HT-29 (cell line): Measurements from ENCODE around the gene GRN. TPM values are rescaled to one million over a fixed set of nuclear protein-coding genes. Genes with fewer than 3 reads are reported as not detected.
"Not testable (repeated sequence)": the region's sequence is repeated elsewhere in the genome, so short reads cannot be mapped to it uniquely, and the experiment has no call there.

Source experiments
- DNase-seq: peaks from one replicate; pipeline ENCODE4 v3.0.0-alpha.2; 2015; ENCODE audit warnings: low spot score
- total RNA-seq: library from RNA; depleted of rRNA; stranded (reverse); fragments of >200 nt; shearing (Covaris generic); gene quantifications from 2 replicates; pipeline ENCODE4 v1.2.3, GENCODE V29; 2014

Gene GRN
- total RNA-seq, 1 experiment from 2014 or later: 637 TPM

DNA sequence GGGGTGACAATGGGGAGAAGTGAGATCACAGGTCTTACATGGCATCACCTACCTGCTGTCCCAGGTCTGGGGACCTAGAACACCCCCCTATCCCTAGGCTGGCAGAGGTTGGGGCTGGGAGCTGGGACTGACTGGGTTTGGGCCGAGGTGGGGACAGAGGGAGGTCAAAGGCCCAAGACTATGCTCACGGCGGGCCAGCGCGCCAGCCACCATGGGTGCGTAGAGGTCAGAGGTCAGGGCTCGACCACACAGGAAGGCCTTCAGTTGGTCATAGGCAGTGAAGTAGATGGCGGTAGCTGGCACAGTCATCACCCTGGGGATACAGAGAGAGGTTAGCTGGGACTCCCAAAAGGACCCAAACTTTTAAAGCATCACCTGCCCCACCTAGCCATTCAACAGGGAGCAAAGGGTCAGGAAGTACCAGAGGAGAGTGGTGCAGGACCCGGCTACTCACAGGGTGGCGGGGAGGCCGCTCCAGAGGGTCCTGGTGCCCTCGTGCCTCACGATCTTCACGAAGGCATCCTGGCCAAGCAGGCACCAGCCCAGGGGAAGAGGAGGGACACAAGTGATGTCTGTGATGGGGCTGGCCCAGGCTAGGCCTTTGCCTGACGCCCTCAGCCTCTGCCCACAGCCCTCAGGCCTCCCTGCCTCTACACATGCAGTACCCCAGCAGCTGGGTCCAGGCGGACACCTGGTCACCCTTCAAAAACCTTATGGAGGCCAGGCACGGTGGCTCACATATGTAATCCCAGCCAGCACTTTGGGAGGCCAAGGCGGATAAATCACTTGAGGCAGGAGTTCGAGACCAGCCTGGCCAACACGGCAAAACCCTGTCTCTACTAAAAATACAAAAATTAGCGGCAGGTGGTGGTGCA, 23.6 kb upstream of the GRN start:
- no peak for DNase-seq

DNA sequence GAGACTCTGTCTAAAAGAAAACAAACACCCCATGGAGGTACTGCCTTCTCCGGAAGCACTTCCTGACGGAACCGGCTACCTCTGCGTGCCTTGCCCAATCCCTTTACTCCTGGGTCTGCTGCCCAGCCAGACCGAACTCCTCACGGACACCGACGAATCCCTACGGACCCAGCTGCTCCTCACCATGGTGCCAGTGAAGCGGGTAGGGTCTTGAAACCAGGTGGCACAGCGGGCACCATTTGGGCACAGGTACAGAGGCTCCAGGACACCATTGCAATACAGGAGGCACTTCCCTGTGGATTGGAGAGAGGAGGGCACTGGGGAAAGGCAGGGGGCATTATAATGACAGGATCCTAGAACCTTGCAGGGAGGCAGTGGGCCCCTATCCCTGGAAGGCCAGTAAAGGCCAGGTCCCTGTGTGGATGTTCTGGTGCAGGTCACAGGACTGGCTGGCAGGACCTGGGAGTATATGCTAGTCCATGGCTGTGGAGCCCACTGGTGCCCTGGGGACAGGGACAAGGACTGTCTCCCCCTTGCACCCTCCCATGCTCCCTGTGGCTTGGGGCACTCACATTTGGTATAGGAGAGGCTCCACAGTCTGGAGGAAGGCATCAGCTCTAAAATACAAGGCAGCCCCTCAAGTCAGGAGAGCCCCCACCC, 22.7 kb upstream of the GRN start:
- no peak for DNase-seq

DNA sequence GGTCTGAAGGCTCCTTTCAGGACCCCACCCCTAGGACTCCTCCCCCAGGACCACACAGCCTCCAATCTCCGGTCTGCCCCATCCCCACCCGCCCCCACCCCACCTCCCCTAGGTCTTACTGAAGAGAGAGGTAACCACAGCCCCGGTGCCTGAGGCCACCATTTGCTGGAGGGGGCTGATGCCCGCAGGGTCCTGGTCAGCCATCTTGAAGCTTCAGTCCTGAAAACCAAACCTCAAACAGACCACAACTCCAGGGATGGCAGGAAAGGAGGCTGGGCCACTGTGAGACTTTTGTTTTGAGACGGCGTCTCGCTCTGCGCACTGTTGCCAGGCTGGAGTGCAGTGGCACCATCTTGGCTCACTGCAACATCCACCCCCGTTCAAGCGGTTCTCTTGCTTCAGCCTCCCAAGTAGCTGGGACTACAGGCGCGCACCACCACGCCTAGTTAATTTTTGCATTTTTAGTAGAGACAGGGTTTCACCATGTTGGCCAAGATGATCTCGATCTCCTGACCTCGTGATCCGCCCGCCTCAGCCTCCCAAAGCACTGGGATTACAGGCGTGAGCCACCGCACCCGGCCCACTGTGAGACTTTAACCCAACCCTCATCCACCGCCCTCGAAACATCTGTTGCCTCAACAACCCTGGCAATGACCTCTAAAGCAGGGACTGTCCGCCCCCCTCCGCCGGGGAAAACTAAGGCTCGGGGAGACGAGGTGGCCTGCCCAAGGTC, 21.6 kb upstream of the GRN start:
- DNase-seq: no peak

DNA sequence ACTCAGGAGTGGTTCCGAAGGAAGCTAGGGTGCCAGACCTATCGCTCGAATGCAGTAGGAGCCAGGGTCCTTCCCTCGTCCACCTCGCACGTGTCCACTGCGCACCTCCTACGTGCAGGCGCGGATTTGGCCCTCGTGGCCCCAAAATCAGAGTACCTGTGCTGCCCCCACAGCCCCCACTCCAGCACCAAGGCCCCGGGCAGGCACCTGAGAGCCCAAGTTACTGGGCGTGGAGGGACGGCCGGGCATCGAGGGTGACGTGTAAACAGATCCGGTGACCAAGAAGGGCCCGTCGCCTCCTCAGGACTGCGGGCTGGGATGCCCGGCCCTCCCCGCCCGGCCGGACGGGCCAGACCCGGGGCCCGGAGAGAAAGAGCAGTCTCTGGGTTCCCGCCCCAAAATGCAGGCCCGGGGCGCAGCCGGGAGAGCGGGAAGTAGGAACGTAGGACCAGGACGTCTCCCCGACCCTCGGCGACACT, 21.0 kb upstream of the GRN start:
- DNase-seq: peak; percentile 48

DNA sequence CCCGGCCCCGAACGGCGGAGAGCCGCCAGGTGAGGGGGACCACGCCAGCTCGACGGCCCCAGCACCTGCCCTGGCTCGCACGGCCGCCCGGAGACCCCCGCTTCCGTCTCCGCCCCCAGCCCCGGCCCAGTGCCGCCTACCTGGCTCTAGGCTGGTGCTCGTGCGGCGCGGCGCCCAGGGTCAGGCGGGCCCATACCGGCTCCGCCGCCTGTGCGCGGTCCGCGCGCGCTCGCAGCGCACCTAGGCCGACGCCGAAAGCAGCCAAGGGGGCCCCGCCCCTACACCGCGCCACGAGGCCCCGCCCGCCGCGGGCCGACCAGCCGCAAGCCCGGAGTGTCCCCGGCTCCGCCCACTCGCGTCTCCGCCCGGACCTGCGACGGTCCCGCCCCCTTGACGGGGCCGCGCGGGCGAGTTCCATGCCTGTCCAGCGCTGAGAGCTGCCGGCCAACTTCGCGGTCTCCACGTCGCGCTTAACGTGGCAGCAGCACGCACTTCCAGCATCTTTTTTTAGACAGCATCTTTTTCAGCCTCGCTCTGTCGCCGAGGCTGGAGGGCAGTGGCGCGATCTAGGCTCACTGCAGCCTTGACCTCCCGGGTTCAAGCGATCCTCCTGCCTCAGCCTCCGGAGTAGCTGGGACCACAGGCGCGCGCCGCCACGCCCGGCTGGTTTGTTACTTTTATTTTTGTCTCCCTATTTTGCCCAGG, 20.4 kb upstream of the GRN start, which contains the start of gene SLC25A39:
Gene SLC25A39, minus strand, starts transcription at position 253 of the 705 bp plus-strand sequence. CDS start 1,261 bp downstream, outside the sequence.
- peak; percentile 94 for DNase-seq

DNA sequence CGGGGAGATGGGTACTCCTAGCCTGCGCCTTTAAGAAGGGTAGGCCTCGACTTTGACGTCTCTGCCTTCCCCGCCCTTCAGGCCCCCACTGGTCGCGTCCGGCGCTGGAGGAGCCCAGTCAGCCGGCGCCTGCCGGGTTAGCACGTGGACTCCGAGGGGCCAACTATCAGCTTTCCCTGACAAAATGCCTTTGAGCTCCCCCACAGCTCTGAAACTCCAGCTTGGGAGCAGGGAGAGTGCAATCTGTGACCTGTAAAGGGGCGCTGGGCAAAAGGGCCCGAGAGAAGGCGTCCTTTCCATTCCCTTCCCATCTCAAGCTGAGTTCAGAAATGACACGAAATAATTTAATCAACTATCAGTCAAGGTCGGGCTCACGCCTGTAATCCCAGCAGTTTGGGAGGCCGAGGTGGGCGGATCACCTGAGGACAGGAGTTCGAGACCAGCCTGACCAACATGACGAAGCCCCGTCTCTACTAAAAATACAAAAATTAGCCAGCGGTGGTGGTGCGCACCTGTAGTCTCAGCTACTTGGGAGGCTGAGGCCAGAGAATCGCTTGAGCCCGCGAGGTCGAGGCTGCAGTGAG, 18.1 kb upstream of the GRN start:
- peak; percentile 93 for DNase-seq

DNA sequence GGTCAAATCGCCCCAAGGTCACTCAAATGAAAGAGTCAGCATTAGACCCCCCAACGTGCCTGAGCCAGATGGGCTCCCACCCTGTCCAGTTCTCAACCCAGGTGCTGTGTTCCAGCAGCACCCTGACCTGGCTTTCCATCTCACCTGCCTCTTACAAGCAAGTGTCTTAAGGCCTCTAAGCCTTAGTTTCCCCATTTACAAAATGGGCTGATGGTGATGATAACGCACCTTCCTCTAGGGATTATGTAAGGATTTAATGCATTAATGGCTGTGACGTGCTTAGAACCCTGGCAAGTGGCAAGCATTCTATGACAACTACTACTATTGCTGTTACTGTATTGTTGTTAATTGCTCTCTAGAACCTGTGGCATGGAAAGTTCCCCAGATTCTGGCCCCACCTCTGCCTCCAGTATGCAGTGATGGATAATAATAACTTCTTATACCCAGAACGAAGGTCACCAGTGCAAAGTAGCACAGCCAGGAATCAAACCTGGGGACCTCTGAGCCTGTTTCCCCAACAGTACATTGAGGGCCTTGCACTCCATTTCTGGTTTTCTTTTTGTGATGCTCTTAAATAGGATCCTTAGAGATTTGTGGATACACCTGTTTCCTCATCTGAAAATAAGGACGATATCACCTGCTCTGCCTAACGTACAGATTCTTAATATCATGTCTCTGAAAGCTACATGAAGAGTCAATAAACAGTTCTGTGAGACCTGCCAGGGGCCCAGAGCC, 17.2 kb upstream of the GRN start:
- no peak for DNase-seq

DNA sequence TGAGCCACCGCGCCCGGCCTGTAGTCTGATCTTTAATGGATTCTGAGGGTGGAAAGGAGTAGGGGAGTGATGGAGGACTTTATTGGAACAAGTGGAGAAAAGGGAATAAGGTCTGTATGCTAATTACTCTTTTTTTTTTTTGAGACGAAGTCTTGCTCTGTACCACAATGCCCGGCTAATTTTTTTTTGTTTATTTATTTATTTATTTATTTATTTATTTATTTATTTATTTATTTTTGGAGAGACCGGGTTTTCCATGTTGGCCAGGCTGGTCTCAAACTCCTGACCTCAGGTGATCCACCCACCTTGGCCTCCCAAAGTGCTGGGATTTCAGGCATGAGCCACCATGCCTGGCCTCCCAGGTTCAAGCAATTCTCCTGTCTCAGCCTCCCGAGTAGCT, 15.6 kb upstream of the GRN start:
- not testable (repeated sequence) for DNase-seq

DNA sequence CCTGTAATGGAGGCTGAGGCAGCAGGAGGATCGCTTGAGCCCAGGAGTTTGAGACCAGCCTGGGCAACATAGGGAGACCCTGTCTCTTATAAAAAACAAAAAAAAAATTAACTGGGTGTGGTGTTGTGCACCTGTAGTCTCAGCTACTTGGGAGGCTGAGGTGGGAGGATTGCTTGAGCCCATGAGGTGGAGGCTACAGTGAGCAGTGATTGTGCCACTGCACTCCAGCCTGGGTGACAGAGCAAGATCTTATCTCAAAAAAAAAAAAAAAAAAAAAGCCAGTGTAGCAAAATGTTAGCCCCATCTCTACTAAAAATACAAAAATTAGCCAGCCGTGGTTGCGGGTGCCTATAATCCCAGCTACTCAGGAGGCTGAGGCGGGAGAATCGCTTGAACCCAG, 14.8 kb upstream of the GRN start:
- DNase-seq: not testable (repeated sequence)

DNA sequence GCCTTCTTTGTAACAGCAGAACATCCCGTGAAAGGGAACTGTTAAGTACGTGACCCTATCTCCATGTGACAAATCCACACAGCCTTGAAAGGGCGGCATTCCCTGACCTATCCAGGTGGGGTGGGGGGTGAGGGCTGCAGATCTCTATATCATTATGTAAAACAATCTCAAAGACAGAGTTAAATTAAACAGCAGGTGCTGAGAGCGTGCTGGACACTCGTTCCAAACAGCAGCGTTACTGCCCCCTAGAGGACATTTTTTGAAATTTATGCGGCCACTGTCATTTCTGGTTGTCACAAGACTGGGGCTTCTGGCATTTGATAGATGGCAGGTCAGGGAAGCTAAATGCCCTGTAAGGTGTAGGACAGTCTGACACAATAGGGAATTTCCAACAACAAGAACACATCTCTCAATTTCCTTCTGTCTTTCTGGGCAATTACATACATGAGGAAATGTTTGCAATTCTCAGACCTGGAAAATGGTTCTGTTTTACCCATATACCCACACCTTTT, 13.8 kb upstream of the GRN start:
- peak; percentile 94 for DNase-seq

DNA sequence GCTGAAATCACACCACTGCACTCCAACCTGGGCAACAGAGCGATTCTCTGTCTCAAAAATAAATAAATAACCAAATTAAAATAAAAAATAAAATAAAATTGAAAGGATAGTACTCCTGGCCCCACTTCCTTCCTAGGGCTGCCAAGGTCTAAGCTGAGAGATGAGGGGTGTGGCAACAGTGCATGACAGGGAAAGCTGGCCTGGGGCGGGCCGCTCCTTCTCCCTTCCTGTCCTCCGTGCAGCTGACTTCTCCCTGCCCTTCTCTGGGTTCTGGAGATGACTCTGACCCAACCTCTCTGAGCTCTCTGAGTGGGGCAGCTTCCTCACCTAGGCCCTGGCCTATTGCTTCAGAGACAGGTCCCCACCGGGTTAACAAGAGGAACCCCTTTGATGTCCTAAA, 11.7 kb upstream of the GRN start:
- no peak for DNase-seq

DNA sequence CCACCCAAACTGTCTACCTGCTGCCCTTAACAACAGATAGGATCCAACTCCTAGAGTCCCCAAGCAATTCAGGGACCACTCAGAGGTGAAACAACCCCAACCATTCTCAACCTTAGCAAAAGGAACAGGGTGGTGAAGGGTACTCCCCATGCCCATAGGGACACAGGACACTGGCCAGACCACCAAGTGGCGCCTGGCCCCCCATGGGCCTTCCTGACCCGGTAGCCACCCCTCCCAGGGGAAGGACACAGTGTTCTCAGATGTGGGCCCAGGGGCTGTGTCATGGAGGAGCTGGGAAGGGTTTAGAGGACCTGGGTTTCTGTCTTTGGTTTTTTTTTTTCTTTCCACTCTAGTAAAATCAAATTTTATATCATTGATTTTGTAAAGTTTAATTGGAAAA, 10.8 kb upstream of the GRN start:
- DNase-seq: no peak

DNA sequence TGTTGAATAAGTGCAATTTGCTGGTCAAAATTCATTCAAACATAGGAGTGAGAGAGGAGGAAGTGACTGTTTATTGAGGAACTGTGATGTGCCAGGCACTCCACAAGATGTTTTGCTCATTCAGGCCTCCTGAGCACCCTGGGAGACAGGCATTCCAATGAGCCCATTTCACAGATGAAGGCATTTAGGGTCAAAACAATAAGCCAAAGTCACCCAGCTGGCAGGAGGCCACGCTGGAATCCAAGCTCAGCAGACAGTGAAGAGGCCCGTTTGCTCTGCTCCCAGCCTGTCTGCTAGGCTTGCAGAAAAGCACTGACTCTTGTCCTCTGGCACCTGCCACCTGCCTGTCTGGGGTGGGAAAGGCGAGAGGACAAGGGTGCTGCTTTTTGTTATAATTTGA, 10.4 kb upstream of the GRN start:
- DNase-seq: no peak

DNA sequence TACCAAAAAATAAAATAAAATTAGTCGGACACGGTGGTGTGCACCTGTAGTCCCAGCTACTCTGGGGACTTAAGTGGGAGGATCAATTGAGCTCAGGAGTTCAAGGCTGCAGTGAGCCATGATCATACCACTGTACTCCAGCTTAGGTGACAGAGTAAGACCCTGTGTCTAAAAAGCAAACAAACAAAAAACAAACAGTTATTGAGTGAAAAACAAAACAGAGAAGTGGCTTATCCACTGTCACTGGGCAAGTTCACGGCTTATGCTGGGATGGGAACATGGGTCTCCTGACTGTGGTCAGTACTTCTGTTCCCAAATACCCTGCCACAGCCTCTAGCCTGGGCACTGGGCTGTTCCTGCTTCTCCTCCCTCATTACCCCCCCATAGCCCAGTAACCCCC, 9.5 kb upstream of the GRN start:
- no peak for DNase-seq

DNA sequence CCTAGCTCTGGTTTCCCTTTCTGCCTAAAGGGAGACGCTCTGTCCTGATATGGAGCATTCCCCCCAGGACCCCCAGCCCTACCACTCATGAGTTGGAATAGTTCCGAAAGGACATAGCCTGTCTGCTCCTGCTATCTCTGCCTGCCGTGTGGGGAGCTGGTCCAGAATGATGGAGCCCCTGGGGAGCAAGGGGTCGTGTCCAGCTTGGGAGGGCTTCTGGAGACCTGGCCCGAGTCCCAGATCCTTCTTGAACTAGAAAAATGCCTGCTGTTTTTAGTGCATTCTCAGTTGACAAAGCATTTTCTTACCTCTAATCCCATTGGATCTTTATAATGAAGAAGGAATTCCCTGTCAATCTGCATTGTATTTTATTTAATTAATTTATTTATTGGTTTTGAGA, 9.1 kb upstream of the GRN start:
- no peak for DNase-seq

DNA sequence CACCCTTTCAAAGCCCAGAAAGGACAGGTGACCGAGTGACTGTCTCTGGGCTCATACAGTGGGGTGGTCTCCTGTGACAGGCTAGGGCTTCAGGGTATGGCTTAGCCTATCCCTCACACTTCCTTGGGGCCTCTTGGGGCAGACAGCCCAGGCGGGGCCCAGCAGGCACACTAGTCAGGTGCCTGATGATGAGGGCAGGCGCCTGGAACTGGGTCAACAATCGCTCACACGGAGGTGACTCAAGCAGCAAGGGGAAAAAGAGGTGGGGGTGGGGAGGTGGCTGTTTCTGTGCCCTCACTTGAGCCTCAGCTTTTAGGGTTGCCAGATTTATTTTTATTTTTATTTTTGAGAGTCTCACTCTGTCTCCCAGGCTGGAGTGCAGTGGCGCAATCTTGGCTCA, 6.4 kb upstream of the GRN start:
- no peak for DNase-seq

DNA sequence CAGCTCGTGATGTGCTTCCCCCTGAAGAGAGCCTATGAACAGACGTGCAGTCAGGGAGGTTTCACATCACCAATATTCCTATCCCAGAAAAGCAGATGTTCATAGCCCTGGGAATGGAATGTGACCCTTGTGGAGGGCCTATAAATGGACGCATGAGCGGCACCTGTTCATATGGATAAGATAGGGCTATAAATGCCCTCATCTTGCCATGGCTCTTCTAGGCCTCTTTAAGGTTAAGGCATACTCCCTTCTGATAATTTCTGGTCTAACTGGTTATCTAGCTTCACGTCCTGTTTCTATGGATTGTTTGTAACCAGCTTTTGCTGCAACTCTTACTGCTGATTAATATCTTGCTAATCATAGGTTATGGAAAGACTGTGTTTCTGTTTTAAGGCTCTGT, 4.5 kb upstream of the GRN start:
- DNase-seq: not testable (repeated sequence)

DNA sequence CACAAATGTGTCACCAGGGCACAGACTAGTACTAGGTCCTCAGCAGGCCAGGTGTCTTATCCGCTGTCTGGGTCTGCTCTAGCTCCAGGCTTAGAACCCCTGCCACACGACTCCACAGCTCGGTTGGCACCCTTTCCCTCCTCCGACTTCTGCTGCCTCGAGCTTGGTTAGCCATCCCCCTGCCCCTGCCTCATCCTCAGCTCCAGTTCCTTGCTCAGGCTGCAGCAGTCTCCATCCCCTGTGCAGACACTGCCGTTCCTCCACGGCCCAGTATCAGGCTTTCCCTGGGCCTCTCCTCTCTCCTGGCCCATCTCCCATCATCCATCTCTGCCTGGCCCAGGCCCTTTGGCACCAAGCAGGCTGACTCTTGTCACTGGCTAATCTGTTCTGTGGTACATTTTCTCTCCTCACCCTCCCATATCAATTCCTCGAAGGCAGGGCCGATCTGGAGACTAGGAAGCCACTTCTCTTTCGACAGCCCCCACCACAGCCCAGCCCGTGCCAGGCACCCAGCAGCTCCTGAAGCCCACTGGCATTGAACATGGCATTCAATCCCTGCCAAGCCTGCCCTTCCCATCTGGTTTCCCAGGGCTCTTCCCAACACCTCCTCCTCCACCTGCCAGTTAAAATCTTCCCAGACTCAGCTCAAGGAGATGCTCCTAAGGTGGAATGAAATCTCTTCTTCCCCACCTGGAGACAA, 1.4 kb upstream of the GRN start:
- no peak for DNase-seq

DNA sequence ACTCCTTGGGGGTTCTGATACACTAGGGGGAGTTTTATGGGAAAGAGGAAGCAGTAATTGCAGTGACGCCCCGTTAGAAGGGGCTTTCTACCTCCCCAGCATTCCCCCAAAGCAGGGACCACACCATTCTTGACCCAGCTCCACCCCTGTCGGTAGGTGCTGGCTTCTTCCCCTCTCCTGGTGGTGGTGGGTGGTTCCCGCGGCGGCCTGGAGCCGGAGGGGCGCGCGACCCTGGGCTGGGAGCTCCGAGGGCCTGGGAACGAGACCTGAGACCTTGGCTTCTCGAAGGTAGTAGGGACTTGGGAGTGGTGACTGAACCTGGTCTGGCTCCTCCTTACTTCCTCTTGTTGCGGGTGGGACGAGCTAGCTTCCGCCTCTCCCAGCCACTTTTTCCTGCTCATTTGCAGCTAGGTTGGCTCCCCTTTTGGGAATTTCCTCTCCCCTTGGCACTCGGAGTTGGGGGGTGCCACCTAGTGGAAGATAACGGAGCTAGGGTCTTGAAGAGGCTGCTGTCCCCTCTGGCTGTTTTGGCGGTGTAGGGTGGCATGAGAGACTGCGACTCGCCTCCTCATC, 438 bp downstream of the GRN start:
- peak; percentile 67 for DNase-seq
